NCI-H510A treated with DMSO at 0.1 percent for 48 hours (cell line): Measurements from ENCODE around the gene HSPB6.
A peak's percentile ranks its signal among the peaks of the same experiment; 100 is the strongest.
"Not testable (repeated sequence)": the region's sequence is repeated elsewhere in the genome, so short reads cannot be mapped to it uniquely, and the experiment has no call there.

Experiments
- DNase-seq: peaks from one replicate; lab custom pipeline; 2025; lab: John Stamatoyannopoulos, UW

Gene HSPB6

DNA sequence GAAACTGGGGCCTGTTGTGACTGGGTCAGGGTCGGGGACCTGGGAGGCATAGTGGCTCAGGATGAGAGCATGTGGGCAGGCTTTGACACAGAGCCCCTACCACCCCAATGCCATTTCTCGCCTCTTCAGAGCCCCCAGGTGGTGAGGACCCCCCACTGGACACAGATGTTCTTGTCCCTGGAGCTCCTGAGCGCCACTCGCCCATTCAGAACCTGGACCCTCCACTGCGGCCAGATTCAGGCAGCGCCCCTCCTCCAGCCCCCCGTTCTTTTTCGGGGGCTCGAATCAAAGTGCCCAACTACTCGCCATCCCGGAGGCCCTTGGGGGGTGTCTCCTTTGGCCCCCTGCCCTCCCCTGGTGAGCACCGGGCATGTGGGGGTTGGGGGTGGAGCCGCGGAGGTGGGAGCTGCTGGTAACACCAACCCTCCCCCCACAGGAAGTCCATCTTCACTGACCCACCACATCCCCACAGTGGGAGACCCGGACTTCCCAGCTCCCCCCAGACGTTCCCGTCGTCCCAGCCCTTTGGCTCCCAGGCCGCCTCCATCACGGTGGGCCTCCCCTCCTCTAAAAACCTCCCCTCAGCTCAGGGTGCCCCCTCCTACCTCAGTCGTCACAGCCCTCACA is 24.9 kb downstream of the HSPB6 start:
- no peak for DNase-seq

DNA sequence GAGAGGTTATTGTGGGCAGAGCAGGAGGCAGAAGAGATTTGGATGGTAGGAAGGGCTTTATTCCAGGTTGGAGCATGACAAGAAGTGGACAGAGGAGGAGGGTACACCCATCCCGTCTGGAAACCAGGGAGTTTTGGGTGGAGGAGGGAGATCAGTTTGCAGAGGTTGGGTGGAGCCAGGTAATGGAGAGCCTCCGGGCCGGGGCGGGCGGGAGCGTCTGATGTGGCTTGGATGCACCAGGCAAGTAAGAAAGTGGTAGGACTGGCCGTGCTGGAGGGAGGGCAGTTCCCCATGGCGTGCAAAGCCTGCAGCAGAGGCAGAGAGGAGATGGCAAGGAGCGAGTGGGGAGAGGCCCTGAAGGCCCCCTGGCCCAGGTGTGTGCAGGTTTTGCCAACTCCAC is 25.5 kb downstream of the HSPB6 start:
- no peak for DNase-seq

DNA sequence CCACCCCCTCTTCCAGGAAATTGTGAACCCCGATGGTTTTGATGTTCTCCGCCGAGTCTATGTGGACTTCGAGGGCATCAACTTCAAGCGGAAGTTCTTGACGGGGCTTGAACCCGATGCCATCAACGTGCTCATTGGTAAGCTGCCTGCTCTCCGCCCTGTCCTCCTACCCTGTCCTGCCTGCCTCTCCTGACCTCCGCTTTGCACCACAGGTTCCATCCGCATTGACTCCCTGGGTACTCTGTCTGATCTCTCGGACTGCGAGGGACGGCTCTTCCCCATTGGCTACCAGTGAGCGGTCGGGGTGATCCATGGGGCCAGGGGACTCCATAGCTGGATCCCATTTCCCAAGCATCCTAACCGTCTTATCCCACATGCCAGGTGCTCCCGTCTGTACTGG is 26.5 kb downstream of the HSPB6 start:
- DNase-seq, result no peak

DNA sequence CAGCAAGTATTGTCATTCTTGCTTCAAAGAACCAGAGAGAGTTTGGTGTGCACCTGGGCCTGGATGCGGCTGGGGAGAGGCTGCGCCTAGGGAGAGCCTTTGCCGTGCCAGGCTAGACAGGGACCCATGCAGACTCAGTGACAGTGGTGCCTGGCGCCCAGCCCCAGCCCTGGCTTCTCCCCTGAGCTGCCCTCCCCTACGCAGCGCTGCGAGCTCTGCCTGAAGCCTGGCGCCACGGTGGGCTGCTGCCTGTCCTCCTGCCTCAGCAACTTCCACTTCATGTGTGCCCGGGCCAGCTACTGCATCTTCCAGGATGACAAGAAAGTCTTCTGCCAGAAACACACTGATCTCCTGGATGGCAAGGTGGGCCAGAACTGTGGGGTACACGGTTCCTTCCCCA is 27.1 kb downstream of the HSPB6 start:
- no peak for DNase-seq

DNA sequence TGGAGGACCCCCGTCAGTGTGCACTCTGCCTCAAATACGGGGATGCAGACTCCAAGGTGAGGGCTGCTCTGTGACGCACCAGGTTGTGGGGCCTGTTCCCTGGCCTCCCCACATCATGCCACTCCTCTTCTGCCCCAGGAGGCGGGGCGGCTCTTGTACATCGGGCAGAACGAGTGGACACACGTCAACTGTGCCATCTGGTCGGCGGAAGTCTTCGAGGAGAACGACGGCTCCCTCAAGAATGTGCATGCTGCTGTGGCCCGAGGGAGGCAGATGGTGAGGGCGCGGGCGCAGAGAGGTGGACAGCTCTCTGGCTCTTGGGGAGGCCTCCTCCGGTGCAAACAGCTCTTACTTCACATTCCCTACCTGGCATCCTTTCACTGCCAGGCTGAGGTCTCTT is 27.8 kb downstream of the HSPB6 start:
- DNase-seq, result no peak

DNA sequence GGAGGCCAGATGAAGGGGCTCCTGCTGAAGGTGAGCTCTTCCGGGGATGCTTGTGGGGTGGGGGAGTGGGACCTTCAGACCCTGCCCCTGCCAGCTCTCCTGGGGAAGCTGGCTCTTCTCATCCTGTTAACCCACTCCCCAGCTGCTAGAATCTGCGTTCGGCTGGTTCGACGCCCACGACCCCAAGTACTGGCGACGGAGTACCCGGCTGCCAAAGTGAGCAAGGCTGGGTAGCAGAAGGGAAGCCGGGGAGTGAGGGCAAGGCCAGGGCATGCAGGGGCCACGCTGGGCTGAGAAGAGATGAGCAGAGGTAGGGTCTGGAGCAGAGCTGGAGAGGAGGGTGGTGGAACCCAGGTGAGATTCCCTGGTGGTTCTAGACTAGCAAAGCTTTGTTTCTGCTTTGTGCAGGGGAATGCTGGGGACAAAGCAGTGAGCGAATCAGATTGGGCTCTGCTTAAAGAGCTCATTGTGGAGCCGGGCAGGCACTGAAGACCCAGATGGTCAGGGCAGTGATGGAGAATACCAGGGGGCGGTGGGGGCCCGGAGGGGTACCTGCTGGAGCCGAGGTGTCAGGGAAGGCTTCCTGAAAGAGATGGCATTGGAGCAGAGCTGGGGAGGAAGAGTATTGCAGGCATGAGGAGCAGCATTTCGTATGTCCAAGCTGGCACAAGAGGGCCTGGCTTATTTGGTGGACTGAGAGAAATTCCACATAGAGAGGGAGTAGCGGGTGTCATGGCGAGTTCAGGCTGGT is 28.7 kb downstream of the HSPB6 start:
- DNase-seq, result no peak

DNA sequence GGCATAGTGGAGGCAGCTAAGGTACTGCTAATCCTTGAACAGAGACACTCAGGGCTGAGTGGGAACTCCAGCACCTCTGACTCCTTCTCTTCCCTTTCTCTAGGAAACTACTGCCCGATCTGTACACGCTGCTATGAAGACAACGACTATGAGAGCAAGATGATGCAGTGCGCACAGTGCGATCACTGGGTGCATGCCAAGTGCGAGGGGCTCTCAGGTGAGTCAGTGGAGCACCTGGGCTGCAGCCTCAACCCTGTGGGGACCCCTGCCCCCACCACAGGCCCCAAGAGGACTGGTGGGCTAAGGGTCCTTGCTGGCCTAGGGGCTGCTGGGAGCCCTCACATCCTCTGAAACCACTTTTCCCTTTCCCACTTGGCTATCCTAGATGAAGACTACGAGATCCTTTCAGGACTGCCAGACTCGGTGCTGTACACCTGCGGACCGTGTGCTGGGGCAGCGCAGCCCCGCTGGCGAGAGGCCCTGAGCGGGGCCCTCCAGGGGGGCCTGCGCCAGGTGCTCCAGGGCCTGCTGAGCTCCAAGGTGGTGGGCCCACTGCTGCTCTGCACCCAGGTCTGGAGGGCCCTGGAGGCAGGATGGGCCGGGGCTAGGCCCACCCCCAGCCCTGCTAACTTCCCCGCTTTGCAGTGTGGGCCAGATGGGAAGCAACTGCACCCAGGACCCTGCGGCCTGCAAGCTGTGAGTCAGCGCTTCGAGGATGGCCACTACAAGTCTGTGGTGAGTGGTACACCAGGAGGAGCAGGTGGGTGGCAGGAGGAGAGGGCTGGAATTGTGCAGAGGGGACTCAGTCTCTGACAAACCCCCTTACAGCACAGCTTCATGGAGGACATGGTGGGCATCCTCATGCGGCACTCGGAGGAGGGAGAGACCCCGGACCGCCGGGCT is 29.5 kb downstream of the HSPB6 start:
- DNase-seq, result no peak

DNA sequence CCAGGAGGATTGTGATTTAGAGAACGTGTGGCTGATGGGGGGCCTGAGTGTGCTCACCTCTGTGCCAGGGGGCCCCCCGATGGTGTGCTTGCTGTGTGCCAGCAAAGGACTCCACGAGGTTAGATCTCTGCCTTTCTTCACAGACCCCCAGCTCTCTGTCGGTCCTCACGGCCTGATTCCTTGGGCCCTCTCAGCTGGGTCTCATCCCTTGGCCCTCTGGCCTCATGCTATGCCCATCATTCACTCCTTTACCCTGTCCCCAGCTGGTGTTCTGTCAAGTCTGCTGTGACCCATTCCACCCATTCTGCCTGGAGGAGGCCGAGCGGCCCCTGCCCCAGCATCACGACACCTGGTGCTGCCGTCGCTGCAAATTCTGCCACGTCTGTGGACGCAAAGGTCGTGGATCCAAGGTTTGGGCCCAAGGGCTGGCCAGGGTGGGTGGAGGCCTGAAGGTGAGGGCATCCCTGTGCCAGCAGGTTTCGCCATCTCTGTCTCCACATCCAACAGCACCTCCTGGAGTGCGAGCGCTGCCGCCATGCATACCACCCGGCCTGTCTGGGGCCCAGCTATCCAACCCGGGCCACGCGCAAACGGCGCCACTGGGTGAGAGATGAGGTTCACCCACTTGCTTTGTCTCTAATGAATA is 31.5 kb downstream of the HSPB6 start:
- DNase-seq, result no peak

DNA sequence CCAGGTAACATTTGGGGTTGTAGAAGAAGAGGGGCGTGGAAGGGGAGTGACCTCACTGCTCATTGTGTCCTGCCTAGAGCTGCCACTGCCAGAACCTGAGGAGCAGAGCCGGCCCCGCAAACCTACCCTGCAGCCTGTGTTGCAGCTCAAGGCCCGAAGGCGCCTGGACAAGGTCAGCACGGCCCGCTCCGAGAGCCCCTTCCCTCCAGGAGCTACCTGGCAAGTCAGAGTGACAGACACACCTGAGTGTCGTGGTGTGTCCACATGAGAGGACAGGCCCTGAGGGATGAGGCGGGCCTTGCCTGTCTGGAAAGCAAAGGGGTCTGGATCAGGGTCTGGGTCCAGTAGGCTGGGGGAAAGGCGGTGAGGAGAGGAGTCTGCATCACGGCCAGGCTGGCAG is 32.3 kb downstream of the HSPB6 start:
- no peak for DNase-seq

DNA sequence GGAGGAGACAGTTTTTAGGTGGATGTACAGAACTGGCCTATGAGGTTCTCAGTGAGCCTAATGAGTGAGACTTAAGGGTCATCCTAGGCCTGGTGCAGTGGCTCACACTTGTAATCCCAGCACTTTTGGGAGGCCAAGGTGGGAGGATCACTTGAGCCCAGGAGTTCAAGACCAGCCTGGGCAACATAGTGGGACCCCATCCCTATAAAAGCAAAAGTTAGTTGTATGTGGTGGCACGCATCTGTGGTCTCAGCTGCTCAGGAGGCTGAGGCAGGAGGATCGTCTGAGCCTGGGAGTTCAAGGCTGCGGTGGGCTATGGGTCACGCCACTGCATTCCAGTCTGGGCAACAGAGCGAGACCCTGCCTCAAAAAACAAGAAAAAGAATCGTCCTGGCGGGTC is 32.7 kb downstream of the HSPB6 start:
- DNase-seq, result not testable (repeated sequence)

DNA sequence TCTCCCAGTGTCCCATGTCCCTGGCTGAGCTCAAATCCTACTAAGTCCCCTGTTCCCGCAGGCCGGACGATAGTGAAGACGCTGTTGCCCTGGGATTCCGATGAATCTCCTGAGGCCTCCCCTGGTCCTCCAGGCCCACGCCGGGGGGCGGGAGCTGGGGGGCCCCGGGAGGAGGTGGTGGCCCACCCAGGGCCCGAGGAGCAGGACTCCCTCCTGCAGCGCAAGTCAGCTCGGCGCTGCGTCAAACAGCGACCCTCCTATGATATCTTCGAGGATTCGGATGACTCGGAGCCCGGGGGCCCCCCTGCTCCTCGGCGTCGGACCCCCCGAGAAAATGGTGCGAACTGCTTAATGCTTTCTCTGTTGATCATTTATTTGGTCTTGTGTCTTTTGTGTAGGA is 33.2 kb downstream of the HSPB6 start:
- no peak for DNase-seq

DNA sequence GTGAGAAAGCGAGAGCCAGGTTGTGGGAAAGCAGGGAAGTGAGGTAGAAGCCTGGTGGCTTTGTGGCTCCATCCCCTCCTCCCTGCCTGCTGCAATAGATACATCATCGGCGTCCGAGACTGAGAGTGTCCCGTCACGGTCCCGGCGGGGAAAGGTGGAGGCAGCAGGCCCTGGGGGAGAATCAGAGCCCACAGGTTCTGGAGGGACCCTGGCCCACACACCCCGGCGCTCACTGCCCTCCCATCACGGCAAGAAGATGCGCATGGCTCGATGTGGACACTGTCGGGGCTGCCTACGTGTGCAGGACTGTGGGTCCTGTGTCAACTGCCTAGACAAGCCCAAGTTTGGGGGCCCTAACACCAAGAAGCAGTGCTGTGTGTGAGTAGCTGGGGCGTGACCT is 33.9 kb downstream of the HSPB6 start:
- DNase-seq, result no peak

DNA sequence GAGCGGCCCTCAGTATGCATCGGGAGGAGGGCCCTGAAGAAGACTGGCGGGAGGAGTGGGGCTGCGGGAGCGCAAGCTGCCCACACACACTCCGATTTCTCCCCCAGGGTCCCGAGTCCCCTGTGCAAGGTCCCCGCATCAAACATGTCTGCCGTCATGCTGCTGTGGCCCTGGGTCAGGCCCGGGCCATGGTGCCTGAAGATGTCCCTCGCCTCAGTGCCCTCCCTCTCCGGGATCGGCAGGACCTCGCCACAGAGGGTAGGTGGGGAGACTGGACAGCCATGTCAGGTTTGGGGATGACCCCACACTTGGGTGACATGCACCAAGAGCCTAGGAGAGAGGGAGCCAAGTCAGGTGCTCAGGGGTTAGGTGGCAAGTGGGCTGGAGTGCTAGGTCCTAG is 34.4 kb downstream of the HSPB6 start:
- no peak for DNase-seq

DNA sequence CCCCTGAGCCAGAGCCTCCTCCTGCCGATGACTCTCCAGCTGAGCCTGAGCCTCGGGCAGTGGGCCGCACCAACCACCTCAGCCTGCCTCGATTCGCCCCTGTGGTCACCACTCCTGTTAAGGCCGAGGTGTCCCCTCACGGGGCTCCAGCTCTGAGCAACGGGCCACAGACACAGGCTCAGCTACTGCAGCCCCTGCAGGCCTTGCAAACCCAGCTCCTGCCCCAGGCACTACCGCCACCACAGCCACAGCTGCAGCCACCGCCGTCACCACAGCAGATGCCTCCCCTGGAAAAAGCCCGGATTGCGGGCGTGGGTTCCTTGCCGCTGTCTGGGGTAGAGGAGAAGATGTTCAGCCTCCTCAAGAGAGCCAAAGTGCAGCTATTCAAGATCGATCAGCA is 35.5 kb downstream of the HSPB6 start:
- no peak for DNase-seq

DNA sequence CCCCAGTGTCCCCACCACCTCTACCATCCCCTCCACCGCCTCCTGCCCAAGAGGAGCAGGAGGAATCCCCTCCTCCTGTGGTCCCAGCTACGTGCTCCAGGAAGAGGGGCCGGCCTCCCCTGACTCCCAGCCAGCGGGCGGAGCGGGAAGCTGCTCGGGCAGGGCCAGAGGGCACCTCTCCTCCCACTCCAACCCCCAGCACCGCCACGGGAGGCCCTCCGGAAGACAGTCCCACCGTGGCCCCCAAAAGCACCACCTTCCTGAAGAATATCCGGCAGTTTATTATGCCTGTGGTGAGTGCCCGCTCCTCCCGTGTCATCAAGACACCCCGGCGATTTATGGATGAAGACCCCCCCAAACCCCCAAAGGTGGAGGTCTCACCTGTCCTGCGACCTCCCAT is 36.2 kb downstream of the HSPB6 start:
- no peak for DNase-seq

DNA sequence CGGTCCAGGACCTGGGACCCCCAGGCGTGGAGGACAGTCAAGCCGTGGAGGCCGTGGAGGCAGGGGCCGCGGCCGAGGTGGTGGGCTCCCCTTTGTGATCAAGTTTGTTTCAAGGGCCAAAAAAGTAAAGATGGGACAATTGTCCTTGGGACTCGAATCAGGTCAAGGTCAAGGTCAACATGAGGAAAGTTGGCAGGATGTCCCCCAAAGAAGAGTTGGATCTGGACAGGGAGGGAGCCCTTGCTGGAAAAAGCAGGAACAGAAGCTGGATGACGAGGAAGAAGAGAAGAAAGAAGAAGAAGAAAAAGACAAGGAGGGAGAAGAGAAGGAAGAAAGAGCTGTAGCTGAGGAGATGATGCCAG is 36.7 kb downstream of the HSPB6 start:
- DNase-seq, result no peak

DNA sequence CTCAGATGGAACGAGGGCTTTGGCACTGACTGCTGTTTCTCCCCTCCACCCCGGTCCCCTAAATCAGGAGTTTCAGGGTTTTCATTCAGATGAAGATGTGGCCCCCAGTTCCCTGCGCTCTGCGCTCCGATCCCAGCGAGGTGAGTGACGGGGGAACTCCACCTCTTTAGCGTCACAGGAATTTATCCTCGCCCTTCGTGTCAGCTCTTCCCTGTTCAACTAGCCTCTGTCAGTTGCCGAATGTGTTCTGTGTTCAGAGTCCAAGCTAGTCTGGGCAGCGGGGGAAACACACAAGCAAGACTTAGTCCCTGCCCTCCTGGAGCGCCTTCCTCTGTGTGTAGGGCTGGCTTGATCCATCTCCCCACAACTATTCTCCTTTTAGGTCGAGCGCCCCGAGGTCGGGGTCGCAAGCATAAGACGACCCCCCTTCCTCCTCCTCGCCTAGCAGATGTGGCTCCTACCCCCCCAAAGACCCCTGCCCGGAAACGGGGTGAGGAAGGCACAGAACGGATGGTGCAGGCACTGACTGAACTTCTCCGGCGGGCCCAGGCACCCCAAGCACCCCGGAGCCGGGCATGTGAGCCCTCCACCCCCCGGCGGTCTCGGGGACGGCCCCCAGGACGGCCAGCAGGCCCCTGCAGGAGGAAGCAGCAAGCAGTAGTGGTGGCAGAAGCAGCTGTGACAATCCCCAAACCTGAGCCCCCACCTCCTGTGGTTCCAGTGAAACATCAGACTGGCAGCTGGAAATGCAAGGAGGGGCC is 37.2 kb downstream of the HSPB6 start:
- no peak for DNase-seq

DNA sequence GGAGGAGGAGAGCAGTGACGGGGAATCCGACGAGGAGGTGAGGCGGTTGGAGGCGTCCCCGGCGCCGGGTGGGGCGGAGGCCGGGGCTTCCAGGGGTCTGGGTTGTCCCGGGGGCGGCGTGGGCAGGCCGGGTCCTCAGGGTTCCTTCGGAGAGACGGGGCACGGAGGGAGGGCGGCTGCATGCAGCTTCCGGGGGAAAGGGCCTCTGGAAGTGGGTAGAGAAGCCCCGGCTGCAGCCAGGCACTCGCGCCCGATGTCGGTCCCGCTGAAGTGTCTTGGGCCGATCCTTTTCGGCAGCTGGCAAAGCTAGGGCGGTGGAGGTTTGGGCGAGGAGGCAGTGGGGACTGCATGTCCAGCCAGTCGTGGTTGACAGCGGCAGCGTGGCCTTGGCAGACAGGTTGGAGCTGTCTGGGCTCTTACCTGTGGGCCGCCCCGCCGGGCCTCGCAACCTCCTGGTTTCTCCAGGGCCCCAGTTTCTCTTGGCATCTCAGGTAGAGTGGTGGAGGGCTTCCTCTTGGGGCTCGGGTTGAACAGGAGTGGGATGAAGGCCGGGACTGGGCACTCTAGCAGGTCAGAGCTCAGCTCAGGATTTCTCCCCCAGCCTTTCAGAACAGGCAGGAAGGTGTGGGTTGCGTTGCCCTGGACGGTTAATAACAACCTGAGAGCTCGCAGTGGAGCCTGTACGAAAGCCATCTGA is 38.3 kb downstream of the HSPB6 start:
- no peak for DNase-seq

DNA sequence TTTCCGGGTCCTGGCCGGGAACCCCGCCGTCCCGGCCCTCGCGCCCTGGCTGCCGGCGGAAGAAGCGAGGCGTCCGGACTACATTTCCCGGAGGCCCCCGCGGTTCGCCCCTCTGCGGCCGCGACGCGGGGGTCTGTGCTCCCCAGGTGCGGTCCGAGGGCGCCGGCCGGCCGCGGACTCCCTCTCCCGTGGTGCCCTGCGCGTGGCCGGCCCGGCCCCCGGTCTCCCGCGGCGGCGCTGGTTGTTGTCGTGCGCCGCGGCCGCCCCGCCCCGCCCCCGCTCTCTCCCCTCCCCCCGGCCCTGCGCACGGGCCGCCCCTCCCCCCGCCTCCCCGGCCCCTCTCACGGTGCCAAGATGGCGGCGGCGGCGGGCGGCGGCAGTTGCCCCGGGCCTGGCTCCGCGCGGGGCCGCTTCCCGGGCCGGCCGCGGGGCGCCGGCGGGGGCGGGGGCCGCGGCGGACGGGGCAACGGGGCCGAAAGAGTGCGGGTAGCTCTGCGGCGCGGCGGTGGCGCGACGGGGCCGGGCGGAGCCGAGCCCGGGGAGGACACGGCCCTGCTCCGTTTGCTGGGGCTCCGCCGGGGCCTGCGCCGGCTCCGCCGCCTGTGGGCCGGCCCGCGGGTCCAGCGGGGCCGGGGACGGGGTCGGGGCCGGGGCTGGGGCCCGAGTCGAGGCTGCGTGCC is 39.0 kb downstream of the HSPB6 start, which contains the start of gene KMT2B:
Gene KMT2B, plus strand, starts transcription at position 339 of the 680 bp plus-strand sequence. Its CDS starts 16 bp downstream, at position 355.
- peak; percentile 93 for DNase-seq
